ENCODE results near the gene CEACAM4.
A peak's percentile ranks its signal among the peaks of the same experiment; 100 is the strongest.
"Not testable (repeated sequence)": the region's sequence is repeated elsewhere in the genome, so short reads cannot be mapped to it uniquely, and the experiment has no call there.

Gene CEACAM4

DNA sequence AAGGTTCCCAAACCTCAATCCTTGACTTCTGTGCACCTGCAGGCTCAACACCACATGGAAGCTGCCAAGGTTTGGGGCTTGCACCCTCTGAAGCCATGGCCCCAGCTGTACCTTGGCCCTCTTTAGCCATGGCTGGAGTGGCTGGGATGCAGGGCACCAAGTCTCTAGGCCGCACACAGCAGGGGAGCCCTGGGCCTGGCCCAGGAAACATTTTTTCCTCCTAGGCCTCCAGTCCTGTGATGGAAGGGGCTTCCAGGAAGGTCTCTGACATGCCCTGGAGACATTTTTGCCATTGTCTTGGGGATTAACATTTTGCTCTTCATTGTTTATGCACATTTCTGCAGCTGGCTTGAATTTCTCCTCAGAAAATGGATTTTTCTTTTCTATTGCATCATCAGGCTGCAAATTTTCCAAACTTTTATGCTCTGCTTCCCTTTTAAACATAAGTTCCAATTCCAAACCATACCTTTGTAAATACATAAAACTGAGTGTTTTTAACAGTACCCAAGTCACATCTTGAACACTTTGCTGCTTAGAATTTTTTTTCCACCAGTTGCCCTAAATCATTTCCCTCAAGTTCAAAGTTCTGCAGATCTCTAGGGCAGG lies 44.2 kb downstream of the CEACAM4 start:
- not testable (repeated sequence) for DNase-seq

- not testable (repeated sequence) for DNase-seq
These were observed 45.8 kb downstream of the CEACAM4 start for GRCh38 chr19:41581068-41581467.

- DNase-seq: no peak
These were observed 48.0 kb downstream of the CEACAM4 start for GRCh38 chr19:41578886-41579285.

DNA sequence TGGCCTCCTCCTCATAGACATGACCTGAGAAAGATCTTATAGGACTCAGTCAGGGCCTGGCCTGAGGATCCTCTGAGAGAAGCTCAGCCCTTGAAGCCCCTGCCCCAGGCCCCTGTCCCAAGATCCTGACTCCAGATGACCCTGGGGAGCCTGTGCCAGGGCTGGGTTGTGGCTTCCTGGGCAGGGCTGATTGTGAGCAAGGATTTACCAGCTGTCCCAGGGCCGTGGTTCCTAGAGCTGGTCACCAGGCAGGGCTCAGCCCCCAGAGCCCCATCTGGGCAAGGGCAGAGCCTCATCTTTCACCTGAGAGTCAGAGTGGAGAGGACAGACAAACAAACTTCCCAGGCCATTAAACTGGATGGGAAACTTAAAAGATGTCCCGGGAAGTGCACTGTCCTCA lies 49.0 kb downstream of the CEACAM4 start:
- DNase-seq: no peak

DNA sequence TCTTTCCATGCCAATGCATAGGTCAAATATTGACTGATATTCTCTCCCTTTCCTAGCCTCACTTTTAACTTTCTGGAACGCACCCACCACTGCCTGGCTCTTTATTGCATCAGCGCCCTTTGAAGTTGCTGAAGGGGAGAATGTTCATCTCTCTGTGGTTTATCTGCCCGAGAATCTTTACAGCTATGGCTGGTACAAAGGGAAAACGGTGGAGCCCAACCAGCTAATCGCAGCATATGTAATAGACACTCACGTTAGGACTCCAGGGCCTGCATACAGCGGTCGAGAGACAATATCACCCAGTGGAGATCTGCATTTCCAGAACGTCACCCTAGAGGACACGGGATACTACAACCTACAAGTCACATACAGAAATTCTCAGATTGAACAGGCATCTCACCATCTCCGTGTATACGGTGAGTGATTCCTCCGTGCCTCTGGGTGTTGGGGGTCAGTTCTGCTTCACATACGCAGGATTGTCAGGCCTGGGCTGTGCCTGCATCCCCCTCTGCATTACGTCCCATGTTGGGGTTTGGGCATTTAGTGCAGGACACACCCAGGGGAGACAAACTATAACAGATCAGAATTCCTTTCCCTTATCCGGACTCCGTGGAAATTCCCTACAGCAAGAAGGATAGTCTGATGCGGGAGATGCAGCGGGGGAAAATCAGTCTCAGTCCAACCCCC lies 49.6 kb downstream of the CEACAM4 start:
- DNase-seq: no peak

DNA sequence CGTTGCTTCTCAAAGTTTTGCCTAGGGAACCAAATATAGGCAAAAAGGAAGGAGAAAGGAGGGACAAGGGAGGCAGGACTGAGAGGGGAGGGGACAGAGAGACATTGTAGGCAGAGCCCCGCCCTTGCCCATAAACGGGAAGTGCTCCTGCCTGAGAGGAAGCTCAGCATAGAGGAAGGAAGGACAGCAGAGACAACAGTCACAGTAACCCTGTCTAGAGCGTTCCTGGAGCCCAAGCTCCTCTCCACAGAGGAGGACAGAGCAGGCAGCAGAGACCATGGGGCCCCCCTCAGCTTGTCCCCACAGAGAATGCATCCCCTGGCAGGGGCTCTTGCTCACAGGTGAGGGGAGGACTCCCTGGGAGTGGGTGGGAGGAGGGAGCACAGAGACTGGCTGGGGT lies 50.9 kb downstream of the CEACAM4 start, which contains the start of gene CEACAM21:
Gene CEACAM21 (plus strand): TSS at position 169 of the 400 bp plus-strand sequence. CDS start 109 bp downstream, at position 278.
- no peak for DNase-seq

- DNase-seq: peak; percentile 60
These were observed 56.2 kb downstream of the CEACAM4 start for GRCh38 chr19:41570639-41571112.

DNA sequence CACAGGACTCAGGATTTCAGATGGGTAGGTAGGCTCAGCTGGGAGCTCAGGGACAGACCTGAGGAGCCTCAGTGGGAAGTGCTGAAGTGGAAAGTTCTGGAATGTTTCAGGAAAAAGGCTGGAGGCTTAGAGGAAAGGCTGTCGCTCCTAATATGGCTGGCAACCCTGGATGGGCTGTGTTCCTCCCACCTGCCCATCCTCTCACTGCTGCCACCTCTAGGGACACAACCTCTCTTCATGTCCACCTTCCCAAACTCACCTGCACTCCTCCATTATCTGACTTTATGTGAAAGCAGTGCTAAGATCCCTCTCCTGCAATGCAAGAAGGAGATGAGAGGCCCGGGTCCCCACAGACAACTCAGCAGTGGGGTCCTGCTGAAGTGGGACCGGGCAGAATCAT lies 56.7 kb downstream of the CEACAM4 start:
- DNase-seq: no peak

DNA sequence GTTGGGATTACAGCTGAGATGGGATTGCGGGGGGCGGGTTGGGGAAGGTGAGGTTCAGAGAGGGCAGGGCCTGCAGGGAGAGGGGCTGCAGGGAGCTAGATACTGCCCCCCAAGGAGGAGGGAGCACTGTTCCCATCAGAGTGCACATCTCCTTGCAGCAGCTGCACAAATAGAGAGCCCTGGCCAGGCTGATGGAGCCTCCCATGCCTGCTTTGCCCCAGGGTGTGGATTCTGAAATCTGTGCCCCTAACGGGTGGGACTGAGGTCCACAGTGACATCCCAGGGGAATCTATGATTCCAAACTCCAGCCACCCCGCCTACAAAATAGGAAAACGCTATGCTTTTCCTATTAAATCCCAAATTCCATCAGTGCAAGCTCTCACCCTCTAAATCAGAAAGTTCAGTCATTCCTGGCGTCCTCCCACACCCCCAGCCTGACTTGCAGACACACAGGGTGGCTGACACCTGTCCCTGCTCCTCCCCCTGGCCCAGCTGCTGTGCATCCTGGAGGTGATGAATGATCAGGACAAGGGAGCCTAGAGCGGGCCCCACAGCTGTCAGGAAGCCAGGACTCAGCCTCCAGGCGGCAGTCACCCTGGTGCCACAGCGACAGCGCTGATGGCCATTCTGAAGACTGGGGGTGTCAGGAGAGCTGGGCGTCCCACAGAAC lies 57.3 kb downstream of the CEACAM4 start:
- DNase-seq: no peak
